Vagina (tissue), 2 donors: ENCODE data around the gene RASAL2. TPM values are rescaled to one million over a fixed set of nuclear protein-coding genes. Genes with fewer than 3 reads are reported as not detected.
A peak's percentile ranks its signal among the peaks of the same experiment; 100 is the strongest.

Experiments used
- DNase-seq, 2 donors: peaks; one replicate each; pipeline ENCODE4 v3.0.0-alpha.2; 2017; ENCODE audit errors: extremely low spot score in 2 of 2
- H3K27ac ChIP-seq: fragments of 200-600 bp; sonication (generic); one replicate; pipeline ENCODE4 v1.5.1; 2019
- H3K27me3 ChIP-seq: fragments of 200-600 bp; sonication (generic); one replicate; pipeline ENCODE4 v1.5.1; 2019
- H3K36me3 ChIP-seq, 2 donors: fragments of 200-600 bp; sonication (generic); one replicate each; pipeline ENCODE4 v1.5.1; 2017 to 2019
- H3K4me1 ChIP-seq: fragments of 200-600 bp; sonication (generic); one replicate; pipeline ENCODE4 v1.5.1; 2019
- H3K4me3 ChIP-seq, 2 donors: fragments of 200-600 bp; sonication (generic); 1 replicate in 1 of 2; 2 replicates in 1 of 2; pipeline ENCODE4 v1.5.1; 2016 to 2019
- H3K9me3 ChIP-seq: fragments of 200-600 bp; sonication (generic); one replicate; pipeline ENCODE4 v1.5.1; 2019
- POLR2A ChIP-seq, 2 donors: fragments of 450-650 bp; IDR thresholded peaks; one replicate each; pipeline ENCODE4 v1.6.1; 2017; ENCODE audit warnings: antibody characterized with exemption in 2 of 2, mild to moderate bottlenecking in 2 of 2, moderate library complexity in 2 of 2
- POLR2AphosphoS5 ChIP-seq, 2 donors: sonication (generic); formaldehyde crosslinking; IDR thresholded peaks; one replicate each; pipeline ENCODE4 v1.9.0; 2017; ENCODE audit warnings: antibody characterized with exemption in 2 of 2, mild to moderate bottlenecking in 2 of 2, low read depth in 1 of 2; ENCODE audit not compliant: insufficient read depth in 1 of 2
- intact Hi-C: fragments of 100-400 bp; cut with DNase I; formaldehyde crosslinking; loops from one replicate; pipeline ENCODE4 v1.15.1; 2023
- total RNA-seq: library from RNA; depleted of rRNA; stranded (reverse); fragments of >200 nt; gene quantifications from one replicate; pipeline ENCODE4 v1.2.3, GENCODE V29; 2016
- TF ChIP-seq, protein P1 (sequence below), 3 experiments: fragments of 450-650 bp in 2 of 3; fragments of 200-600 bp in 1 of 3; sonication (generic) in 1 of 3; IDR thresholded peaks; one replicate each; pipeline ENCODE4 v1.5.1; 2017 to 2019; ENCODE audit warnings: antibody characterized with exemption in 3 of 3, mild to moderate bottlenecking in 2 of 3, moderate library complexity in 2 of 3

Gene RASAL2
- total RNA-seq, 1 donor from 2014 or later, result 25.5 TPM

- no peak for DNase-seq
- intact Hi-C loops, result loop anchor here (10.0 kb wide), 1 partner anchor 139 kb away; no protein-coding TSS in a partner anchor
- no peaks in the 10 kb centered on the region for H3K9me3 ChIP-seq
- no peaks in the 10 kb centered on the region for H3K27me3 ChIP-seq
- peak overlapping the region; percentile 56 for H3K27ac ChIP-seq
- H3K4me1 ChIP-seq, result peaks cover 49% of the 10 kb centered on the region
- TF ChIP-seq POLR2AphosphoS5 (IDR thresholded peaks at IDR 0.05; ENCODE audit: insufficient read depth in 1 of 2, low read depth in 1 of 2), result no peak
- no peak for TF ChIP-seq POLR2A (IDR thresholded peaks at IDR 0.05)
- TF ChIP-seq, protein P1, sequence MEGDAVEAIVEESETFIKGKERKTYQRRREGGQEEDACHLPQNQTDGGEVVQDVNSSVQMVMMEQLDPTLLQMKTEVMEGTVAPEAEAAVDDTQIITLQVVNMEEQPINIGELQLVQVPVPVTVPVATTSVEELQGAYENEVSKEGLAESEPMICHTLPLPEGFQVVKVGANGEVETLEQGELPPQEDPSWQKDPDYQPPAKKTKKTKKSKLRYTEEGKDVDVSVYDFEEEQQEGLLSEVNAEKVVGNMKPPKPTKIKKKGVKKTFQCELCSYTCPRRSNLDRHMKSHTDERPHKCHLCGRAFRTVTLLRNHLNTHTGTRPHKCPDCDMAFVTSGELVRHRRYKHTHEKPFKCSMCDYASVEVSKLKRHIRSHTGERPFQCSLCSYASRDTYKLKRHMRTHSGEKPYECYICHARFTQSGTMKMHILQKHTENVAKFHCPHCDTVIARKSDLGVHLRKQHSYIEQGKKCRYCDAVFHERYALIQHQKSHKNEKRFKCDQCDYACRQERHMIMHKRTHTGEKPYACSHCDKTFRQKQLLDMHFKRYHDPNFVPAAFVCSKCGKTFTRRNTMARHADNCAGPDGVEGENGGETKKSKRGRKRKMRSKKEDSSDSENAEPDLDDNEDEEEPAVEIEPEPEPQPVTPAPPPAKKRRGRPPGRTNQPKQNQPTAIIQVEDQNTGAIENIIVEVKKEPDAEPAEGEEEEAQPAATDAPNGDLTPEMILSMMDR (IDR thresholded peaks at IDR 0.05), result no peak
- H3K4me3 ChIP-seq, result no peak overlapping the region
- no peaks in the 10 kb centered on the region for H3K36me3 ChIP-seq
Observed at GRCh38 chr1:178055779-178056471, 38.0 kb upstream of the RASAL2 start.

- Histone ChIP-seq H3K9me3 (no peaks in the 10 kb centered on the region), H3K27me3 (no peaks in the 10 kb centered on the region), H3K4me1 (peaks cover 55% of the 10 kb centered on the region), H3K27ac (peak overlapping the region; percentile 56), H3K36me3 (no peaks in the 10 kb centered on the region), H3K4me3 (no peak overlapping the region)
- DNase-seq, result no peak
- TF ChIP-seq POLR2AphosphoS5 (IDR thresholded peaks at IDR 0.05; ENCODE audit: insufficient read depth in 1 of 2, low read depth in 1 of 2), result no peak
- TF ChIP-seq, protein P1 (IDR thresholded peaks at IDR 0.05), result no peak
- no peak for TF ChIP-seq POLR2A (IDR thresholded peaks at IDR 0.05)
- intact Hi-C loops, result loop anchor here (10.0 kb wide), 1 partner anchor 138 kb away; no protein-coding TSS in a partner anchor
Observed at GRCh38 chr1:178057141-178057765, 36.7 kb upstream of the RASAL2 start.

GRCh38 chr1:178057912-178058534, 35.9 kb upstream of the RASAL2 start:
- Histone ChIP-seq H3K4me1 (peaks cover 55% of the 10 kb centered on the region), H3K27me3 (no peaks in the 10 kb centered on the region), H3K9me3 (no peaks in the 10 kb centered on the region), H3K36me3 (no peaks in the 10 kb centered on the region), H3K4me3 (peak overlapping the region in 1 of 2 donors; percentile 4), H3K27ac (peak overlapping the region; percentile 7)
- no peak for DNase-seq
- intact Hi-C loops, result loop anchor here (10.0 kb wide), 1 partner anchor 137 kb away; no protein-coding TSS in a partner anchor
- peak in 1 of 2 donors; percentile 54 for TF ChIP-seq POLR2AphosphoS5 (IDR thresholded peaks at IDR 0.05; ENCODE audit: insufficient read depth in 1 of 2, low read depth in 1 of 2)
- TF ChIP-seq, protein P1 (IDR thresholded peaks at IDR 0.05), result no peak

DNA sequence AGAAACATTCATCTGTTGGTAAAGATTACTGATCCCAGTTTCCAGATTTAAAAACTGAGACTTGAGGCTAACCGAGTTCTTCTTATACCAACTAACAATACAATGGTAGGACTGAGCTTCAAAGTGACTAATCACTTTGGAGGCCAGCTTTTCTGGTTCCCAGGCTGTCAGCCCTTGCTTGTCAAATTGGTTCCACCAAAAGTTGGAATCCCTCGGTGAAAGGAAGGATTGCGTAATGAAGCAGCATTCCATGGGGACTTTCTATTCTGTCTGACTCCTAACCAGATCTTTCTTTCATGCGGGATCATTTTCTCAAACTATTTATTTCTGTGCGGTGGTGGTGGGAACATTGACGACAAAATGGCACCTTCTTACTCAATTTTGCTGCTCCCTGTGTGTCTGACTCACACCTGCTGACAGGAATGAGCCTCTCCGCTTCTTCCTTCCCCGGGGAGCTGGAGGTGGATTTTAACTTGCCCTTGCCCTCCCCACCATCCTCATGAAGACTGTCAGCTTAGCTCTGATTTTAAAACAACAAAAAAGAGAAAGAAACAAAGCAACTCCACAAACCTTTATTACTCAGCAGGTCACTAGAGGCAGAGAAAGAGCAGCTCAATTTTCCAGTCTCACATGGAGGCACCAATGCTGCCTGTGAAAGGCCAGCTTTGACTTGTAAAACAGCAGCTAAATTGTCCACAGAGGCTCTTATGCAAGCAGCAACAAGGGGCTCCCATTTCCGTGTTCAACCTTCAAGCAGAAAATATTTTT, 32.9 kb upstream of the RASAL2 start:
- no peak overlapping the region for H3K4me3 ChIP-seq
- H3K4me1 ChIP-seq, result peaks cover 54% of the 10 kb centered on the region
- no peak for DNase-seq
- TF ChIP-seq POLR2AphosphoS5 (IDR thresholded peaks at IDR 0.05; ENCODE audit: insufficient read depth in 1 of 2, low read depth in 1 of 2) (peak in 1 of 2 donors; percentile 50), POLR2A (IDR thresholded peaks at IDR 0.05) (no peak)
- TF ChIP-seq, protein P1 (IDR thresholded peaks at IDR 0.05), result no peak
- no peaks in the 10 kb centered on the region for H3K36me3 ChIP-seq
- intact Hi-C loops, result no loop called here
- H3K27me3 ChIP-seq, result no peaks in the 10 kb centered on the region
- peak overlapping the region; percentile 25 for H3K27ac ChIP-seq
- no peaks in the 10 kb centered on the region for H3K9me3 ChIP-seq
